Measurements from ENCODE around the gene TCP11X2.
"Not testable (repeated sequence)": the region's sequence is repeated elsewhere in the genome, so short reads cannot be mapped to it uniquely, and the experiment has no call there.

TCP11X2 gene

GRCh38 chrX:102471762-102472220 is at the start of gene TCP11X2:
Gene TCP11X2 (minus strand): TSS chrX:102471812.
- DNase-seq (ENCODE audit: low spot score): not testable (repeated sequence)

GRCh38 chrX:102517326-102517725 is 45.7 kb upstream of the TCP11X2 start:
- DNase-seq (ENCODE audit: low spot score): peak; percentile 2

GRCh38 chrX:102515975-102516941 is 44.6 kb upstream of the TCP11X2 start, which contains the start of gene TMSB15A:
Gene TMSB15A (minus strand): TSS chrX:102516739.
- no peak for DNase-seq (ENCODE audit: low spot score)

- no peak for DNase-seq (ENCODE audit: low spot score)
Observed at GRCh38 chrX:102514536-102514935, 42.9 kb upstream of the TCP11X2 start.

- DNase-seq (ENCODE audit: low spot score): no peak
Observed at GRCh38 chrX:102498732-102499131, 27.1 kb upstream of the TCP11X2 start.

- no peak for DNase-seq (ENCODE audit: low spot score)
Observed at GRCh38 chrX:102491766-102492165, 20.2 kb upstream of the TCP11X2 start.

- not testable (repeated sequence) for DNase-seq (ENCODE audit: low spot score)
Observed at GRCh38 chrX:102478765-102479164, 7.2 kb upstream of the TCP11X2 start.

GRCh38 chrX:102470215-102470614 is 1.4 kb downstream of the TCP11X2 start:
- DNase-seq (ENCODE audit: low spot score): not testable (repeated sequence)

- DNase-seq (ENCODE audit: low spot score): not testable (repeated sequence)
Observed at GRCh38 chrX:102458615-102459014, 13.0 kb downstream of the TCP11X2 start.

GRCh38 chrX:102439908-102440307 is 31.7 kb downstream of the TCP11X2 start, which contains the start of gene NXF2B:
Gene NXF2B (minus strand): TSS chrX:102440008. CDS start chrX:102380036, 59,972 bp downstream.
- DNase-seq (ENCODE audit: low spot score): not testable (repeated sequence)

GRCh38 chrX:102414493-102414892 is 57.1 kb downstream of the TCP11X2 start:
- DNase-seq (ENCODE audit: low spot score): not testable (repeated sequence)
